GM18519 (cell line): ENCODE measurements around the gene TCF20.

ENCODE experiments used
- ATAC-seq: cut with Tn5 transposase; IDR thresholded peaks from one replicate; pipeline ENCODE4 v1.9.1; 2021; ENCODE audit warnings: mild to moderate bottlenecking, moderate library complexity; ENCODE audit not compliant: unreplicated experiment, low FRiP score

Gene TCF20

DNA sequence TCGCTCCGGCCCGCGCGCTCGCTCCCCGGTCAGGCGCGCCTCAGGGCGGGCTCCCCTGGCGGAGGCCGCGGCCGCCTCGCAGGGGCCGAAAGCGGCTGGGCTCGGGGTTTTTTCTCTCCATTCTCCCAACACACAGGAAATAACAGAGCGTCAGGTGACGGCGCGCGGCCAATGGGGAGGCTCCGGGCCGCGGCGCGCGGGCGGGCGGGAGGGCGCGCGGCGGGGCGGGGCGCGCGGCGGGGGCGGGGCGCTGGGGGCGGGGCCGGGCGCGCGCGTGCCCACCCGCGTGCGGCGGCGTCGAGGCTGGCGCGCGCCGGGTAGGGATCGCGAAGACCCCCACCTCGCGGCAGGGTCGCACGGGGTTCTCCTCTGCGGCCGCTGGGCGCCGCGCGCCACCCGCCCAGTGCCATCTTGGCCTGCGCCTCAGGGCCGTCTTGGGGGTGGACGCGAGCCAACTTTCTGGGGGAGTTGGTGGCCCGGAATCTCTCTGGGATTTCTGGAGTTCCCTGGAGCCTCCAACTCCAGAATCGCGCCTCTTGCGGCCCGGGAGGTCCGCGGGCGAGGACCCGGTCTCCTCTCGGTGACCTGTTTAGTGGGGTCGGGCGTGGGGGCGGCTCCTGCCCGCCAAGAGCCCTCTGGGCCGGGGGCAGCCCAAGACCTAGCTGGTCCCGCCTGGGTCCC lies at the start of gene TCF20:
Gene TCF20 (minus strand): TSS at position 144 of the 681 bp plus-strand sequence. CDS start 55,348 bp downstream, outside the sequence.
- peak; percentile 52 for ATAC-seq

DNA sequence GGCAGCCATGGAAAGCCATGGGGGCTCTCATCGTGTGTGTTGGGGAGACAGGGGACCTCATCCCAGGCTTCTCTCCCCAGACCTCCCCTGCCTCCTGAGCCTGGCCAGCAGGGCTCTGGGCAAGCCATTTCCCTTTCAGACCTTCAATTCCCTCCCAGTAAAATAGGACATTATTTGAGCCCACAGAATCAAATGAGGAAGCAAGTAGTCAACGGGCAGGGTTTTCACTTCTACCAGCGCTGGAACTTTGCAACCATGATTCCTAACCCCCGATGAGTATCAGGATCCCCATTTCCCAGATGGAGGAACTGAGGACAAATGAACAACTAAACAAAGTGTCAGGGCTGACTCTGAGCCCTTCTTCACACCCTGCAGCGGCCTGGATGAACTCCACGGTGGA lies 48.9 kb upstream of the TCF20 start:
- no peak for ATAC-seq

DNA sequence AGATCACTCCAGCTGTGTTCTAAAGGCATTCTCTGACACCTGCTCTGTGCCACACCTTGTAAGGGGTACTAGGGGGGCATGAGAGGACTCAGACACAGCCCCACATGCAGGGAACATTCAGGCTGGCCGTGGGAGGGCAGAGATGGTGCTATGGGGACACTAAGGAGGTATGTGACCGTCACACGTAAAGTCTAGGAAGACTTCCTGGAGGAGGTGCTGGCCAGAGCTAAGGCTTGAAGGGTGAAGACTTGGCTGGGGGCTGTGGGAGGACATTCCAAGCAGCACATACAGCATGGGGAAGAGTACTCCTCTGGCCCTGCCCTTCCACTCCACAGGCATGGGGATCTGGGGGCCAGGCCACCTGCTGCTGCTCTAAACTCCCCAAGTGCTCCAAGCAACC lies 48.5 kb upstream of the TCF20 start:
- no peak for ATAC-seq

DNA sequence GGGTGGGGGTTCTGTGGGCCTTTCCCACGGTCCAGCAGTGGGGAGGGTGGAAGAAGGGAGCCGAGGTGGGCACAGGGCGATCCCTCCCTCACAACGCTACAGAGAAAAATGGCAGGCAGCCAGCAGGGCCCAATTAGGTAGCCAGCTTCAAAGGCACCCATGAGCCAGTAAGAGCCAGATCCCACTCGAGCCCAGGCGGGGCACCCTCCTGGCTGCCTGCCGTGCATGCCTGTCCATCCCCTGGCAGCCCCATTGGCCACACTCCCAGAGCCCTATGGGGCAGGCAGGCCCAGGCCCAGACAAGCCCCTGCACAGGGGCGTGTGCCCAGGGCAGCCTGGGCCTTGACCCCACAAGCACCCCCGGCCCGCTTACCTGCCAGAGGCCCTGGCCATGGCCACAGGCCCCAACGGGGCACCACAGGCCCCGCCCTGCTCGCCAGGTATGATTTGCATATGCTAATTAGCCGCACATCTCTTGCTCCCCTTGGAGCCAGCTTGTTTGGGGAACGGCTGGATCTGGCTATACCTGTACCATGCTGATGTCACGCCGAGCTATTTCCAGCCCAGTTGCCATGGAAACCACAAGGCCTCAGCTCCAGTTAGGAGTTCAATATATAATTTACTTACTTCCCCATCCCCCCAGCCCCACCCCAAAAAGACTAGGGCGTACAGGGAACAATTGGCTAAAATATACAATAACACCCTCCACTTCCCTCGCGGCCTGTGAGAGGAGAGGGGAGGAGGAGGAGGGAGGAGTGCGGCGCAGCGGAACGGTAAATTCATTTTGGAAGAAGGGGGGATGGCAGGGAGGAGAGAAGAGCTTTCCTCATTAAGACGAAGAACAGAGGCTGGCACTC lies 47.5 kb upstream of the TCF20 start:
- ATAC-seq, result no peak

DNA sequence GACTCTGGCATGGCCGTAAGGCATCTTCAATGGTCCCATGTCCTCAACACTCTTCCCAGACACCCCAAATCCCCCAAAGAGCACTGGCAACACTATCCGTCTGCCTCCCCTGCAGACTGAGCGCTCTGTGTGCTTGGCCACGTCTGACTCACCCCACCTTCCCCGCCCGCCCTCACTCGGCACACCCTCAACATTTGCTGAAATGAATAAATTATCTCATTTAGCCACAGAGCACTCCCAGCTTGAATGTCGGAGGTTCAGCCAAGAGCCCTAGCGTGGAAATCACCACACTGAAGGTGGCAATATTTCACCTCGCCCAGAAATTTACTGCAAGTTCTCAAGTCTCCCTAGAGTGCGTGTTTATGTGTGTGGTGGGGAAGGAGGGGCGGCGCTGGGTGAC lies 46.6 kb upstream of the TCF20 start:
- no peak for ATAC-seq

DNA sequence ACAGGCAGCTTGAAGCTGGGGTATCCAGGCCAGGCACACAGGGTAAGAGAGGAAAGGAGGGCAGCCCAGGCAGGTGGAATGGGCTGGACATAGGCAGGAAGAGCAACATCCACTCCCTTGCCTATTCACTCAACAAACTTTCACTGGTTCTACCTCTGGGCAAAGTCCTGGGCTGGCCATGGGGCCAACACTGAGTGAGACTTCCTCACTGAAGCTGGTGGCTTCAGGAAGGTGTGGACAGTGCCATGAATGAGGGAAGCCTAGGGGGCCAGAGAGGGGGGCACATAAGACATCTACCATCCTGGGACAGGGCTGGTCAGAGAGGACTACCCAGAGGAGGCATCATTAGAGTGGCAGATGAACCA lies 44.9 kb upstream of the TCF20 start:
- ATAC-seq, result no peak

DNA sequence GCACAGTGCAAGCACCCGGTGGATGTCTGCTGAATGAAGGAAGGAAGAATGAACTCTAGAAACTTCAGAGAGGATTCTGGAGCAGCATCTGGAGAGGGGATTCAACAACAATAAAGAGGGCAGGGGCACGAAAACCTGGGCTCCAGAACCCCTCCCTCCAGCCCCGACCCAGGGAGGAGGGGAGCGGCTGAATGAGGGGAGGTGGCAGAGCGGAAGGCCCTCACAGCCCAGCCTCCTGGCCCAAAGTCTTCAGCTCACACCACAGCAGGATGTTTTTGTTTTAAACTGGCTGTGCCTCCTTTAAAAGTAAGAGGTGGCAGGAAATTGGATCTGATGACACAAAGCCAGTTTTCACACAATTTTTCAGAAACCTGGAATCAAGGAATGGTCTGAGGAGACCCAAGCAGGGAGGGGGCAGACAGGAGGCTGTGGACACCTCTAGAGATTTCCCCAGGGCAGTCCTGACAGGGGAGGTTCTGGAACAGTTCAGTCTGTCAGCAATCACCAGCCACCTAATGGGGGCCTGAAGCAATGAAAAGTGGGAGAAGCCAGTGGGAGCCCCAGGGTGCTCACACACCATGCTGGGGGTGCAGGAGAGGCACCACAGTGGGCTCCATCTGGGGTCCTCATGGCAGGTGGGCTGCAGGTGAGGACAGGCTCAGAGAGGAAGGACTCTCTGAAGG lies 44.4 kb upstream of the TCF20 start:
- no peak for ATAC-seq

DNA sequence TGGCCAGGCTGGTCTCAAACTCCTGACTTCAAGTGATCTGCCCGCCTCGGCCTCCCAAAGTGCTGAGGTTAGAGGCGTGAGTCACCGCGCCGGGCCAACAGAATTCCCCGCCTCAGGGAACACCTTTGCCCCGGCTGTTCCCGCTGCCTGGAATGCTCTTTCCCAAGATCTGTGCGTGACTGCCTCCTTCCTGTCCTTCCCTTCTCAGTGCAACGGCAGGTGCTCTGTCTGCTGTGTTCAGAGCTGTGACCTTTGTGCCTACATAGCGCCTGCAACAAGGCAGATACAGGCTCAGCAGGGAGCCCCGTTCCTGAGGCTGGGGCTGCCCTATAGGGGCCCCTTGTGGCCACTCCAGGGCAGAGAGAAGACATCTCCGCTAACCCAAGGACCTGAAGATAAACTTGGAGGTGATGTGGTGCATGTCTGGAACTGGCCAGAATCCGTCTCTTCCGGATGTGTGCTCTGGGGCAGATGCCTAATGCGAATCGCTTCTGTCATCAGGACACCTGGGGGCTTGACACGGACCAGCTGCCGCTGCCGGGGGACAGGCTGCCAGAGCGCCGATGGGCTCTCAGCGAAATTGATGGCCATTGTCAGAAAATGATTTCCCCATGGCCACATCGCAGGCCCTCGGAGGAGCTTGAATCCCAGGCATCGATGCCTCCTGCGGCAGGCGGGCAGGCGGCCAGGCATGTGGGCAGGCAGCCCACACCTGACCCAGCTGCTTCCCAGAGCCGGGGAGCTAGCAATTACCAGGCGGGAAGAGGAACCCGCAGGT lies 43.5 kb upstream of the TCF20 start:
- no peak for ATAC-seq

DNA sequence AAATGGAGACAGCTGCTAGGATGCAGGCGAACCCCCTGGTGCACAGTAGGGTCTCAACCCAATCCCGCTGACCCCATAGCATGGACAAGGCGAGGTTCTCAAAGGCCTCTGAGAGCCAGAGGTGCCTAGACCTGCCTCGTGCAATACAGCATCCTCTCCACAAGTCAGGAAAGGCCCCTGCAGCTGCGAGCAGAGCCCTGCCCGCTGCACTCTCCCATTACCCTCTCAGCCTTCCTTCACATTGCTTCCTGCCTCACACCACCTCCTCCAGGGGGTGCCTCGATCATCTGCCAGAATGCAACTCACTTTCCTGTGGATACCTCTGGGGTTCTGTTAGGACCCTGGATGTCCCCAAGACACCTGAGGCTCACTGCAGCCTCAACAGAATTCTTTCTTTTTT lies 42.8 kb upstream of the TCF20 start:
- no peak for ATAC-seq

DNA sequence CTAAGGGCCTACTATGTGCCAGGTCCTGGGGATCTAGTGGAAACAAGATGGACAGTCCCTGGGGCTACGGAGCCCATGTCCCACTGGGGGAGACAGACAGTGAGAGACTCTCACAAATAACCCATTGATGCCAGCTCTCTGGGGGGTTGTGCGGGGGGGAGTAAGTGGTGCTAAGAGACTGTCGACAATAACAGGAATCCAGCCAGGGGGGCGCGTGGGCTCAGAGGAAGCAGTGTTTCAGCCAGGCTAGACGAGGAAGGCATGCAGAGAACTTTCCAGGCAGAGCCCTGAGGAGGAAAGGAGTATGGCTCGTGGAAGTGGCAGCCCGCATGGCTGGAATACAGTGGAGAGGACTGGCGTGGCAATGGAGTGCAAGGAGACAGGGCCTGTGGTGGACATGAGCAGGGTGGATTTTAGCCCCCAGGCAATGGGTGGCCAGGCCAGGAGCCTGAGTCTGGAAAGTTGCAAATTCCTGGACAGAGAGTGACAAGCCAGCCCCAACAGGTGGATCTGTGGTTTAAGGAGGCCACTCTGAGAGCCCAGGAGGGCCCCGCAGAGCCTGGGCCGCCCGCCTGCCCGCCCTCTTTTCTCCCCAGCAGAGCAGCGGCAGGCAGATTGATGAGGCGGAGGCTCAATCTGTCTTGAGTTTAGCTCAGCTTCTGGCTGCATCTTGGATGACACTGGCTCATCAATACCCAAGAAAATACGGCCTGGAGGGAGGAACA lies 40.0 kb upstream of the TCF20 start:
- ATAC-seq, result no peak

DNA sequence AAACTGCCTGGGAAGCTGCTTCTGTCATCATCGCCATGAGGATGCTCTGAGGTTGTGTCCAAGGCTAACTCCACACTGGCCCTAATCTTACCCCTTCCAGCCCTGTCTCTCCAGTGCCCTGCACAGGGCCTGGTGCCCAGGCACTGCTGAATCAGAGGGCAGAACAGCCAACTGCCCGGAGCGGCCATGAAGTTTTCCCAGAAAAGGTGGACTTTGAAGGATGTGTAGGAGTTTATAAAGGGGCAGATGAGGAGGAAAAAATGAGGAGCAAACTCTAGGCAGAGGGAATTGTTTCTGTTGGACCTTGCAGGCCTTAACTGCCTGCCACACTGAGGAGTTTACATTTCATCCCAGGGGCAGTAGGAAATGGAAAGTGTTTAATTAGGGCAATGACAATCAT lies 39.4 kb upstream of the TCF20 start:
- no peak for ATAC-seq

DNA sequence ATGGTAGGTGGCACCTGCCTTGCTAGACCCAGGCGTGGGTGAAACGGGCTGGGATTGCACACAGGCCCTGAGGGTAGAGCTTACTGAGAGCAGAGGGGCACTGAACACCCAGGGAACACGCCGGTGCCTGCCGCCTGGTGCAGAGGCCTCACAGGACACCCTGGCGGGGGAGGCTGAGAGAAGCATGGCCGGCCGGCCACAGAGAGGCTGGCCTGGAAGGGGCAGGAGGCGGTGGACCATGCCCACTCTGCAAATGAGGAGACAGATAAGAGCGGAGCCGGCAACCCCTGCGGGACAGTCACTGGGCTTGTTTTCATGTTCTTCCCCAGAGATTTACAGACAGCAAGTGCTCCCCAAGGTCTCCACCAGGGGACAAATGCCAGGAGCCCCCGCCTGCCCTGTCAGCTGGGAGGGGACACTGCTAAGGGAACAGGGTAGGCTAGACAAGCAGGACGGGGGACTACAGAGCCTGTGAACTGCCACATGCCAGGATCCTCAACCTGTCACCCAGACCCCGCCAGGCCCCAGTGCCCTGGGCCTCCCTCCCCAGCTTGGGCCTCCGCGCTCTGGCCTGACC lies 38.5 kb upstream of the TCF20 start:
- ATAC-seq, result no peak

DNA sequence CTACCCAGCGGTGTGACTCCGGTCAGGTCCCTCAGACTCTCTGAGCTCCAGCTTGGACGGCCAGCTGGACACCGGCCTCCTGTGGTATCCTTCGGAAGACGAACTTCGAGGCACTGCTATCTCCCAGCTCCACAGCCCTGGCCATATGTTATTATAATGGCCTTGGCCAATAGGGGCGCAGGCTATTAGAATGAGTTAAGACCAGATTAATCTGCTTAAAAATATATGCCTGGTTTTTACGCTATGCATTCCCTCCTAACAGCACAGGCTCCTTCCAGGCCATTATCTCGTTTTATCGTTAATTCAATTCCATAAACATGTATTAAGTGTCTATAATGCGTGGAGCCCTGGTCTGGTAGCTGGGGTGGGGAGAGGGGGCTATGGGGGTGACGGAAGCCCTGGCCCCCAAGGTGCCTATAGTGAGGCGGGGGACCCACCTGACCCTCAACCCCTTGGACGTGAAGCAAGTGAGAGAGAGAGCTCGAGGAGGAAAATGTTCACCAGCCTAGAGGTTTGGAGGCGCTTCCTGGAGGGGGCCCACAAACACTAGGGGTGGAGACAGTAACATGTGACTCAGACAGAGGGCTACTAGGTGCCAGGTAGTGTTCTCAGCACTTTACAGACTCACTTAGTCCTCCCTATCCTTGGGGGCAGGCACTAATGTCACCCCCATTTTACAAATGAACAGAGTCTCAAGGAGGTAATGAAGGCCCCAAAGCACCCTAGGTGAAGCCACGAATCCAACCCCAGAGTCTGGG lies 37.5 kb upstream of the TCF20 start:
- no peak for ATAC-seq

DNA sequence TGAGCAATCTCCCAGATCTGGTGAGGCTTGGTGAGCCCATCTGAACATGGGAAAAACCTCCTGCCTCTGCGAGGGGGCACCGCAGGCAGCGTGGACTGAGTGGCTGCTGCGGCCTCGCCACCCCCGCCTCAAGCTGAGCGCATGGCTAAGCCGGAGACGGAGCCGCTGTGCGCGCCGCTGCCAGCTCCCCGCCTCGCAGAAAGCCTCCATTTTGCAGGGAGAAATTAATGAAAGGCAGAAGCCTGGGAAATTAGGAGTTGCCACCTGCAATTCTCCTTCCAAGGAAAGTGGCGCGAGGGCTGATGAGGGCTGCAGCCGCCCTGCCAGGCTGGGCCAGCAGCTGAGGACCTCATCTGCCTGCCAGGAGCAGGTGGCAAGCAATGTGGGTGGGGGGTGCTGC lies 35.6 kb upstream of the TCF20 start:
- ATAC-seq, result no peak

DNA sequence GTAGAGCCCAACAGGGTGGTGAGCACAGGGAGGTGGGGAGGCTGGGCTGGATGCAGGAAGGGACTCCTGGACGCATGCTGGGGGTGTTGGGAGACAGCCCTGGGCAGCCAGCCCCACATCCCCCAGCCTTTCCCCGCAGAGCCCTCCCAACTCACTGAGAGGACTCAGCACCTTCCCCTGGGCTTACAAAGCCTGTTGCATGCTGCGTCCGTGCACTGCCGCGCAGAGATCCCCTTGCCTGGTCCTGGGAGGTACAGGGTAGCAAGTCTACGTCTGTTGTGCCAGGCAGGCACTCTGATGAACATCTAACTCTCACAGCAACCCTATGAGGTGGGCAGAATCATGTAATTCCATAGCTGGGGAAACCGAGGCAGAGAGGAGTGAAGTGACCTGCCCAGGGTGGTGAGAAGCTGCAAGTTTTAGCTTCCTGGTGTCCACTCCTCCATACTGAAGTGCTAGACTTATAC lies 33.9 kb upstream of the TCF20 start:
- ATAC-seq, result no peak

DNA sequence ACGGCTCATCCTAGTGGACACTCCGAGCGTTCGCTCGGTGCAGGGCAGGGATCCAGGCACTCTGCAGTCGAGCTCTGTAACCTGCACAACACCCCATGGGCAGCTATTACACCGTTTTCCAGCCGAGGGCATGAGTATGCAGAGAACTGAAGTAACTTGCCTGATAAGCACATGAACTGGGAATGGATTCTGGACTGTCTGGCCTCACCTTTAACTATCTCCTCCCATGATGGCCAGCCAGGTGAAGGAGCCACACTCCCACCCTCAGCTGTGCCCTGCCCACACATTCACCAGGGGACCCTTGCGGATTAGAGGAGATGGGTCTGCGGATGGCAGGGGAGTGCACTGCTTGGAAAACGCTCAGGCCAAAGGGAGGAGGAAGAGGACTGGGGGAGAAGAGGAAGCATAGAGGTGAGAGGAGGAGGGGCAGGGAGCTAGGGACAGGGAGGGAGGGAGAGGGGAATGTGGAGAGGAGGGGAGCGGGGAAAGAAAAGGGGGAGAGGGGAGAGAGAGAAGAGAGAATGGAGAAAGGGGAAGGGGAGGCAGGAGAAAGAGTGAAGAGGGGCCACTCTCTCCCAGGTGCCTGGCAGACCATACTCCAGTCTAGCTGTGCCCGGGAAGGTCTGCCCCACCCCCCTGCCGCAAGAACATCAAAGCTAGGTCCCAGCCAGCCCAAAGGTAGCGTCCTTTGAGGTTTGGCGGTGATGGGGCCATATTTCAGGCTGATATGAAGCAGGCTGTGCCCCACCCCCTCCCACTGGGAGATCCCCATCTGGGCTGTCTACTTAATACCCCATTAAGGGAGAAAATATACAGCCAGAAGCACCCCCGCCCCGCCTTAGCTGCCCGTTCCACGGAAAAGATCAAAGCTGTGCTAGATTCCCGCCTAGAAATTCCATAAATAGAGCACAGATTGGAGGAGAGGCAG lies 33.2 kb upstream of the TCF20 start:
- ATAC-seq, result no peak

DNA sequence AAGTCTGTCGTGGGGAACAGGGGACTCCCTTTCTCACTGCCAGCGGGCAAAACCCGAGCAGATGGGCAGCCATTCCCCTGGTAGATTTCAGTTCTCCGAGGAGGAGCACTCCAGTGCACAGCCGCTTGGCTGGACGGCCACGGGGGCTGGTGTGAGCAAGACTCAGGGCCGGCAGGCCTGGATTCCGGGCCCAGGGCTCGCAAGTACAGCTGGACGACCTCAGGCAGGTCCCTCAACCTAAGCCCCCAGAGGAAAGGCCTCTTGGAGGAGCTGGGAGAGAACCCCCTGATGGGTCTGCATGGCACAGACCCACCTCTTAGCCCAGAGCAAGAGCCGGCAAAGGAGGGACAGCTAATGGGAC lies 31.3 kb upstream of the TCF20 start:
- ATAC-seq, result no peak
